GM12878 (cell line): ENCODE data around the gene MPDZ. TPM values are rescaled to one million over a fixed set of nuclear protein-coding genes. Genes with fewer than 3 reads are reported as not detected.

Experiments used
- ATAC-seq: fragments of 200-7000 bp; cut with Tn5 transposase; 3 replicates; pipeline ENCODE4 v1.9.1; 2020; ENCODE audit warnings: mild to moderate bottlenecking, moderate library complexity
- BruUV-seq: library from RNA; stranded (reverse); fragments of 400-500 nt; replicated peaks from 2 replicates; lab custom pipeline; 2021; lab: Mats Ljungman, UMichigan
- CTCF ChIA-PET: fragments of 300-600 bp; sonication (Branson Sonifier 250); formaldehyde crosslinking; extraction: SDS; loops from one replicate; lab custom pipeline; 2021; ENCODE audit warnings: inconsistent platforms; lab: Yijun Ruan, JAX
- POLR2A ChIA-PET: fragments of 350-600 bp; formaldehyde crosslinking; extraction: SDS; loops from one replicate; lab custom pipeline; 2021; ENCODE audit warnings: inconsistent platforms; lab: Charles Lee
- RAD21 ChIA-PET: fragments of 300-600 bp; sonication (Branson Sonifier 250); formaldehyde crosslinking; loops from one replicate; lab custom pipeline; 2023; ENCODE audit warnings: antibody characterized with exemption; ENCODE audit not compliant: unreplicated experiment; lab: Charles Lee
- SMC1A ChIA-PET: fragments of 300-600 bp; sonication (Branson Sonifier 250); formaldehyde crosslinking; loops from one replicate; lab custom pipeline; 2023; ENCODE audit not compliant: unreplicated experiment, uncharacterized antibody; lab: Charles Lee
- DNase-seq: peaks from one replicate; pipeline ENCODE4 v3.0.0-alpha.2; 2011; ENCODE audit warnings: low read depth, low spot score
- FAIRE-seq: peaks from 3 replicates; lab custom pipeline; 2011; peaks lifted over from hg19 to GRCh38; lab: Jason Lieb, UNC
- H2AFZ ChIP-seq: 2 replicates; pipeline ENCODE4 v1.6.0; 2011; ENCODE audit warnings: low read depth, low read length, control low read depth; ENCODE audit not compliant: control insufficient read depth
- H3K27ac ChIP-seq: 2 replicates; pipeline ENCODE4 v1.5.1; 2011; ENCODE audit warnings: control low read depth; ENCODE audit not compliant: control insufficient read depth, insufficient read depth
- H3K27me3 ChIP-seq, 2 experiments: replicated peaks in 1 of 2; 2 replicates each; pipeline versions ENCODE4 v1.6.0 to v1.6.1; 2011; ENCODE audit warnings: low read length in 1 of 2; ENCODE audit not compliant: control insufficient read depth in 2 of 2, insufficient read depth in 2 of 2
- H3K36me3 ChIP-seq, 2 experiments: 2 replicates each; pipeline ENCODE4 v1.5.1; 2011; ENCODE audit warnings: low read length in 1 of 2; ENCODE audit not compliant: control insufficient read depth in 2 of 2, insufficient read depth in 2 of 2
- H3K4me1 ChIP-seq: 2 replicates; pipeline ENCODE4 v1.6.1; 2011; ENCODE audit warnings: mild to moderate bottlenecking, low read length, moderate library complexity, mixed read lengths; ENCODE audit not compliant: control insufficient read depth, insufficient read depth
- H3K4me2 ChIP-seq: 2 replicates; pipeline ENCODE4 v1.6.0; 2011; ENCODE audit warnings: control low read depth; ENCODE audit not compliant: control insufficient read depth, insufficient read depth
- H3K4me3 ChIP-seq: fragments of 200-600 bp; sonication (generic); 2 replicates; pipeline ENCODE4 v1.5.1; 2016
- H3K79me2 ChIP-seq: 2 replicates; pipeline ENCODE4 v1.6.0; 2011; ENCODE audit warnings: low read length; ENCODE audit not compliant: control insufficient read depth, insufficient read depth
- H3K9ac ChIP-seq: 2 replicates; pipeline ENCODE4 v1.8.0; 2011; ENCODE audit warnings: low read length, control low read depth, mixed read lengths; ENCODE audit not compliant: control insufficient read depth, insufficient read depth
- H3K9me3 ChIP-seq: replicated peaks from 3 replicates; pipeline ENCODE4 v1.5.1; 2011; ENCODE audit warnings: mild to moderate bottlenecking, low read length; ENCODE audit not compliant: control insufficient read depth, insufficient read depth
- H4K20me1 ChIP-seq: 2 replicates; pipeline ENCODE4 v1.6.0; 2011; ENCODE audit not compliant: control insufficient read depth, insufficient read depth
- BMI1 ChIP-seq: fragments of 450-650 bp; IDR thresholded peaks from 2 replicates; pipeline ENCODE4 v1.6.1; 2016; ENCODE audit warnings: mild to moderate bottlenecking, moderate library complexity, borderline replicate concordance
- CBX3 ChIP-seq: fragments of 200-600 bp; sonication (generic); IDR thresholded peaks from 2 replicates; pipeline ENCODE4 v1.6.1; 2016; ENCODE audit warnings: low read depth, borderline replicate concordance
- ETV6 ChIP-seq, 2 experiments: fragments of 450-650 bp in 1 of 2; IDR thresholded peaks in 1 of 2; conservative IDR thresholded peaks in 1 of 2; 2 replicates each; pipeline ENCODE4 v1.6.1; 2014; ENCODE audit warnings: antibody characterized with exemption in 1 of 2, borderline replicate concordance in 1 of 2, low read depth in 1 of 2, mild to moderate bottlenecking in 1 of 2, moderate library complexity in 1 of 2
- PAX5 ChIP-seq: IDR thresholded peaks from 2 replicates; pipeline ENCODE4 v1.6.1; 2011; ENCODE audit warnings: low read depth, low read length, borderline replicate concordance
- SUZ12 ChIP-seq: fragments of 200-600 bp; sonication (generic); IDR thresholded peaks from one replicate; pipeline ENCODE4 v1.6.1; 2018; ENCODE audit warnings: antibody characterized with exemption, mild to moderate bottlenecking; ENCODE audit not compliant: unreplicated experiment
- TCF12 ChIP-seq: IDR thresholded peaks from 2 replicates; pipeline ENCODE4 v1.6.1; 2011; ENCODE audit warnings: low read depth, mild to moderate bottlenecking, low read length
- WGBS: methylation state at CpG from one replicate; pipeline ENCODE4 v1.1.6; 2016; ENCODE audit warnings: low lambda C conversion rate; ENCODE audit not compliant: insufficient replicate concordance, insufficient coverage; ENCODE audit errors: missing lambda C conversion rate; 5-methylcytosine and 5-hydroxymethylcytosine counted together
- in situ Hi-C: fragments of 300-500 bp; cut with MboI; formaldehyde crosslinking; loops from 9 replicates; pipeline ENCODE4 v1.14.3; 2018; ENCODE audit warnings: mixed read lengths
- intact Hi-C: fragments of 100-400 bp; cut with micrococcal nuclease; formaldehyde crosslinking; loops from one replicate; pipeline ENCODE4 v1.14.2; 2022; ENCODE audit not compliant: unreplicated experiment
- polyA plus RNA-seq, 11 experiments: library from polyadenylated mRNA; depleted of rRNA in 4 of 11; unstranded in 6 of 11; stranded (reverse) in 5 of 11; fragments of >200 nt; fragmentation: Nextera tagmentation in 4 of 11; fragmentation: Illumina TruSeq in 1 of 11; extraction: Ambion mirVana in 4 of 11; extraction: Trizol in 1 of 11; gene quantifications; 1 replicate in 1 of 11; 2 replicates in 10 of 11; pipeline versions ENCODE4 v1.2.1 to v1.2.3, GENCODE V29; 2011 to 2016; ENCODE audit warnings: inconsistent platforms in 2 of 11, missing spikeins in 2 of 11, low read depth in 1 of 11
- total RNA-seq, 4 experiments: library from RNA; depleted of rRNA in 3 of 4; stranded (reverse); fragments of >200 nt in 3 of 4; fragmentation: Illumina TruSeq in 1 of 4; extraction: Trizol in 1 of 4; gene quantifications; 2 replicates each; pipeline versions ENCODE4 v1.2.1 to v1.2.3, GENCODE V29; 2013 to 2021
- TF ChIP-seq, protein P1 (sequence below): fragments of 450-650 bp; formaldehyde crosslinking; IDR thresholded peaks from 2 replicates; pipeline ENCODE4 v1.4.0; 2022; ENCODE audit warnings: mild to moderate bottlenecking, moderate library complexity
- TF ChIP-seq, protein P2 (sequence below): fragments of 450-650 bp; IDR thresholded peaks from 2 replicates; pipeline ENCODE4 v1.6.1; 2017; ENCODE audit warnings: antibody characterized with exemption, mild to moderate bottlenecking, moderate library complexity
- TF ChIP-seq, protein P3 (sequence below): IDR thresholded peaks from 2 replicates; pipeline ENCODE4 v1.6.1; 2012; ENCODE audit warnings: improper control_type of control experiment, low read depth, low read length; ENCODE audit not compliant: insufficient replicate concordance

Gene MPDZ
- total and polyA plus RNA-seq, 10 of the 15 experiments (the other 5 are each of a cell fraction or from before 2014, with no cell fraction given), result 0.36 TPM; not detected in 9

DNA sequence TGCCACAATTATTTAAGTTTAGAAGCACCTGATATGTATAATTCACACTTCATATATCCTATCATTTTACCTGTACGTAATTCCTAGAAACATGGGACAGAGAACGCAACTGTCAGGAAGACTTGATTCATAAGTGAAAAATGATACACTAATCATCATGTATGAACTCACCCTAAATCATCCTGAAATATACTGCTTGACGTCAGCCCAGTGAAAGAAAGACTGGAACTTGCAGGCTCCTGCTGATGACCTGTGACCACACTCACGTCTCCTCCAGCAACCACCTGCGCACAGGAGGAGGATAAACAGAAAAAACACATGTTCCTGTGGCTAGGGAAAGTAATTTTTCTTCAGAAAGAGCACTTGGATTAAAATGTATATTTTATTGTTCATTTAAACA lies 169.7 kb downstream of the MPDZ start:
- 9% methylated on average over 5 of the region's 5 CpGs for WGBS
- no peak overlapping the region for H2AFZ ChIP-seq
- no TSS peak for BruUV-seq
- ATAC-seq (no peak), DNase-seq (no peak), FAIRE-seq (no peak)
- in situ Hi-C loops (no loop called here), intact Hi-C loops (no loop called here)
- H3K27ac ChIP-seq, result no peak overlapping the region
- H3K27me3 ChIP-seq, result no peaks in the 10 kb centered on the region
- H3K4me2 ChIP-seq, result no peak overlapping the region
- ChIA-PET CTCF (interaction anchor here (1.4 kb wide), 1 partner anchor 11 kb away, joined by 3 read pairs; no protein-coding TSS in a partner anchor), POLR2A (no interaction called here), SMC1A (interaction anchor here (0.5 to 0.9 kb wide), 2 partner anchors 304 to 1243 kb away, joined by 3 to 4 read pairs; no protein-coding TSS in a partner anchor), RAD21 (no interaction called here)
- H3K79me2 ChIP-seq, result no peaks in the 10 kb centered on the region
- H3K4me1 ChIP-seq, result no peaks in the 10 kb centered on the region
- no peak overlapping the region for H3K4me3 ChIP-seq
- H4K20me1 ChIP-seq, result no peaks in the 10 kb centered on the region
- H3K36me3 ChIP-seq, result no peaks in the 10 kb centered on the region
- H3K9ac ChIP-seq, result no peak overlapping the region
- H3K9me3 ChIP-seq, result no peaks in the 10 kb centered on the region
- TF ChIP-seq ETV6 (conservative IDR thresholded peaks at IDR 0.05 in 1 of 2, IDR thresholded peaks at IDR 0.05 in 1 of 2; ENCODE audit: borderline replicate concordance in 1 of 2, low read depth in 1 of 2) (no peak), TCF12 (no peak), PAX5 (no peak), BMI1 (no peak), SUZ12 (no peak), CBX3 (no peak)
- TF ChIP-seq, protein P1, sequence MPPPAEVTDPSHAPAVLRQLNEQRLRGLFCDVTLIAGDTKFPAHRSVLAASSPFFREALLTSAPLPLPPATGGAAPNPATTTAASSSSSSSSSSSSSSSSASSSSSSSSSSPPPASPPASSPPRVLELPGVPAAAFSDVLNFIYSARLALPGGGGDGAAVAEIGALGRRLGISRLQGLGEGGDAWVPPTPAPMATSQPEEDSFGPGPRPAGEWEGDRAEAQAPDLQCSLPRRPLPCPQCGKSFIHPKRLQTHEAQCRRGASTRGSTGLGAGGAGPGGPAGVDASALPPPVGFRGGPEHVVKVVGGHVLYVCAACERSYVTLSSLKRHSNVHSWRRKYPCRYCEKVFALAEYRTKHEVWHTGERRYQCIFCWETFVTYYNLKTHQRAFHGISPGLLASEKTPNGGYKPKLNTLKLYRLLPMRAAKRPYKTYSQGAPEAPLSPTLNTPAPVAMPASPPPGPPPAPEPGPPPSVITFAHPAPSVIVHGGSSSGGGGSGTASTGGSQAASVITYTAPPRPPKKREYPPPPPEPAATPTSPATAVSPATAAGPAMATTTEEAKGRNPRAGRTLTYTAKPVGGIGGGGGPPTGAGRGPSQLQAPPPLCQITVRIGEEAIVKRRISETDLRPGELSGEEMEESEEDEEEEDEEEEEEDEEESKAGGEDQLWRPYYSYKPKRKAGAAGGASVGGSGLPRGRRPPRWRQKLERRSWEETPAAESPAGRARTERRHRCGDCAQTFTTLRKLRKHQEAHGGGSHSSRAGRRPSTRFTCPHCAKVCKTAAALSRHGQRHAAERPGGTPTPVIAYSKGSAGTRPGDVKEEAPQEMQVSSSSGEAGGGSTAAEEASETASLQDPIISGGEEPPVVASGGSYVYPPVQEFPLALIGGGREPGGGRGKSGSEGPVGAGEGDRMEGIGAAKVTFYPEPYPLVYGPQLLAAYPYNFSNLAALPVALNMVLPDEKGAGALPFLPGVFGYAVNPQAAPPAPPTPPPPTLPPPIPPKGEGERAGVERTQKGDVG (CRISPR knock-in tag), result no peak
- TF ChIP-seq, protein P2, sequence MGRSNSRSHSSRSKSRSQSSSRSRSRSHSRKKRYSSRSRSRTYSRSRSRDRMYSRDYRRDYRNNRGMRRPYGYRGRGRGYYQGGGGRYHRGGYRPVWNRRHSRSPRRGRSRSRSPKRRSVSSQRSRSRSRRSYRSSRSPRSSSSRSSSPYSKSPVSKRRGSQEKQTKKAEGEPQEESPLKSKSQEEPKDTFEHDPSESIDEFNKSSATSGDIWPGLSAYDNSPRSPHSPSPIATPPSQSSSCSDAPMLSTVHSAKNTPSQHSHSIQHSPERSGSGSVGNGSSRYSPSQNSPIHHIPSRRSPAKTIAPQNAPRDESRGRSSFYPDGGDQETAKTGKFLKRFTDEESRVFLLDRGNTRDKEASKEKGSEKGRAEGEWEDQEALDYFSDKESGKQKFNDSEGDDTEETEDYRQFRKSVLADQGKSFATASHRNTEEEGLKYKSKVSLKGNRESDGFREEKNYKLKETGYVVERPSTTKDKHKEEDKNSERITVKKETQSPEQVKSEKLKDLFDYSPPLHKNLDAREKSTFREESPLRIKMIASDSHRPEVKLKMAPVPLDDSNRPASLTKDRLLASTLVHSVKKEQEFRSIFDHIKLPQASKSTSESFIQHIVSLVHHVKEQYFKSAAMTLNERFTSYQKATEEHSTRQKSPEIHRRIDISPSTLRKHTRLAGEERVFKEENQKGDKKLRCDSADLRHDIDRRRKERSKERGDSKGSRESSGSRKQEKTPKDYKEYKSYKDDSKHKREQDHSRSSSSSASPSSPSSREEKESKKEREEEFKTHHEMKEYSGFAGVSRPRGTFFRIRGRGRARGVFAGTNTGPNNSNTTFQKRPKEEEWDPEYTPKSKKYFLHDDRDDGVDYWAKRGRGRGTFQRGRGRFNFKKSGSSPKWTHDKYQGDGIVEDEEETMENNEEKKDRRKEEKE, result no peak
- TF ChIP-seq, protein P3, sequence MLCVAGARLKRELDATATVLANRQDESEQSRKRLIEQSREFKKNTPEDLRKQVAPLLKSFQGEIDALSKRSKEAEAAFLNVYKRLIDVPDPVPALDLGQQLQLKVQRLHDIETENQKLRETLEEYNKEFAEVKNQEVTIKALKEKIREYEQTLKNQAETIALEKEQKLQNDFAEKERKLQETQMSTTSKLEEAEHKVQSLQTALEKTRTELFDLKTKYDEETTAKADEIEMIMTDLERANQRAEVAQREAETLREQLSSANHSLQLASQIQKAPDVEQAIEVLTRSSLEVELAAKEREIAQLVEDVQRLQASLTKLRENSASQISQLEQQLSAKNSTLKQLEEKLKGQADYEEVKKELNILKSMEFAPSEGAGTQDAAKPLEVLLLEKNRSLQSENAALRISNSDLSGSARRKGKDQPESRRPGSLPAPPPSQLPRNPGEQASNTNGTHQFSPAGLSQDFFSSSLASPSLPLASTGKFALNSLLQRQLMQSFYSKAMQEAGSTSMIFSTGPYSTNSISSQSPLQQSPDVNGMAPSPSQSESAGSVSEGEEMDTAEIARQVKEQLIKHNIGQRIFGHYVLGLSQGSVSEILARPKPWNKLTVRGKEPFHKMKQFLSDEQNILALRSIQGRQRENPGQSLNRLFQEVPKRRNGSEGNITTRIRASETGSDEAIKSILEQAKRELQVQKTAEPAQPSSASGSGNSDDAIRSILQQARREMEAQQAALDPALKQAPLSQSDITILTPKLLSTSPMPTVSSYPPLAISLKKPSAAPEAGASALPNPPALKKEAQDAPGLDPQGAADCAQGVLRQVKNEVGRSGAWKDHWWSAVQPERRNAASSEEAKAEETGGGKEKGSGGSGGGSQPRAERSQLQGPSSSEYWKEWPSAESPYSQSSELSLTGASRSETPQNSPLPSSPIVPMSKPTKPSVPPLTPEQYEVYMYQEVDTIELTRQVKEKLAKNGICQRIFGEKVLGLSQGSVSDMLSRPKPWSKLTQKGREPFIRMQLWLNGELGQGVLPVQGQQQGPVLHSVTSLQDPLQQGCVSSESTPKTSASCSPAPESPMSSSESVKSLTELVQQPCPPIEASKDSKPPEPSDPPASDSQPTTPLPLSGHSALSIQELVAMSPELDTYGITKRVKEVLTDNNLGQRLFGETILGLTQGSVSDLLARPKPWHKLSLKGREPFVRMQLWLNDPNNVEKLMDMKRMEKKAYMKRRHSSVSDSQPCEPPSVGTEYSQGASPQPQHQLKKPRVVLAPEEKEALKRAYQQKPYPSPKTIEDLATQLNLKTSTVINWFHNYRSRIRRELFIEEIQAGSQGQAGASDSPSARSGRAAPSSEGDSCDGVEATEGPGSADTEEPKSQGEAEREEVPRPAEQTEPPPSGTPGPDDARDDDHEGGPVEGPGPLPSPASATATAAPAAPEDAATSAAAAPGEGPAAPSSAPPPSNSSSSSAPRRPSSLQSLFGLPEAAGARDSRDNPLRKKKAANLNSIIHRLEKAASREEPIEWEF, result no peak
